Spleen (tissue), 11 donors: ENCODE data around the gene CTDP1. TPM values are rescaled to one million over a fixed set of nuclear protein-coding genes. Genes with fewer than 3 reads are reported as not detected.

Experiments
- DNase-seq: peaks from one replicate; pipeline ENCODE4 v3.0.0-alpha.2; 2020
- H3K27ac ChIP-seq, 8 donors: fragments of 200-600 bp; sonication (generic) in 7 of 8; 1 replicate in 4 of 8; 2 replicates in 4 of 8; pipeline versions ENCODE4 v1.5.0 to v1.8.0; 2016 to 2021; ENCODE audit warnings: inconsistent platforms in 4 of 8, mild to moderate bottlenecking in 4 of 8, moderate library complexity in 1 of 8
- H3K27me3 ChIP-seq, 7 donors: fragments of 200-600 bp; sonication (generic) in 6 of 7; replicated peaks in 1 of 7; 1 replicate in 4 of 7; 2 replicates in 3 of 7; pipeline versions ENCODE4 v1.5.0 to v1.8.0; 2016 to 2021; ENCODE audit warnings: inconsistent platforms in 3 of 7, mild to moderate bottlenecking in 1 of 7
- H3K36me3 ChIP-seq, 6 donors: fragments of 200-600 bp; sonication (generic) in 5 of 6; 1 replicate in 4 of 6; 2 replicates in 2 of 6; pipeline versions ENCODE4 v1.5.0 to v1.8.0; 2016 to 2021; ENCODE audit warnings: inconsistent platforms in 2 of 6
- H3K4me1 ChIP-seq, 6 donors: fragments of 200-600 bp; sonication (generic) in 5 of 6; 1 replicate in 3 of 6; 2 replicates in 3 of 6; pipeline versions ENCODE4 v1.5.0 to v1.8.0; 2016 to 2021; ENCODE audit warnings: inconsistent platforms in 3 of 6
- H3K4me3 ChIP-seq, 8 donors: fragments of 200-600 bp; sonication (generic) in 7 of 8; 1 replicate in 4 of 8; 2 replicates in 4 of 8; pipeline versions ENCODE4 v1.5.0 to v1.8.0; 2016 to 2021; ENCODE audit warnings: inconsistent platforms in 4 of 8, mild to moderate bottlenecking in 4 of 8, moderate library complexity in 2 of 8
- H3K9me3 ChIP-seq, 8 donors: fragments of 200-600 bp; sonication (generic) in 7 of 8; 1 replicate in 4 of 8; 2 replicates in 4 of 8; pipeline versions ENCODE4 v1.5.0 to v1.8.0; 2016 to 2021; ENCODE audit warnings: inconsistent platforms in 4 of 8
- CTCF ChIP-seq, 11 experiments: fragments of 200-600 bp in 7 of 11; fragments of 450-650 bp in 4 of 11; sonication (generic) in 4 of 11; IDR thresholded peaks in 8 of 11; conservative IDR thresholded peaks in 3 of 11; 1 replicate in 7 of 11; 2 replicates in 4 of 11; pipeline versions ENCODE4 v1.4.0 to v1.8.0; 2016 to 2021; ENCODE audit warnings: antibody characterized with exemption in 11 of 11, inconsistent platforms in 4 of 11, mild to moderate bottlenecking in 1 of 11
- POLR2A ChIP-seq, 3 donors: fragments of 450-650 bp; IDR thresholded peaks; one replicate each; pipeline ENCODE4 v1.5.1; 2017; ENCODE audit warnings: antibody characterized with exemption in 3 of 3, mild to moderate bottlenecking in 1 of 3
- POLR2AphosphoS5 ChIP-seq, 3 donors: sonication (generic); formaldehyde crosslinking; IDR thresholded peaks; one replicate each; pipeline ENCODE4 v1.5.1; 2017; ENCODE audit warnings: antibody characterized with exemption in 3 of 3
- WGBS, 5 donors: extraction: QIAGEN DNeasy Blood & Tissue Kit in 3 of 5; methylation state at CpG; one replicate each; pipeline versions ENCODE4 v1.1.5 to v1.1.7; 2013 to 2018; 5-methylcytosine and 5-hydroxymethylcytosine counted together
- intact Hi-C: fragments of 100-400 bp; cut with DNase I; formaldehyde crosslinking; loops from one replicate; pipeline ENCODE4 v1.15.0; 2023; ENCODE audit warnings: low total_unique reads
- polyA plus RNA-seq, 3 donors: library from polyadenylated mRNA; stranded (reverse); fragments of 200-250 nt; gene quantifications; one replicate each; pipeline ENCODE4 v1.2.1, GENCODE V29; 2013
- total RNA-seq, 7 donors: library from RNA; depleted of rRNA in 3 of 7; stranded (reverse); fragments of >200 nt in 3 of 7; fragmentation: NEBNext Ultra II Directional in 4 of 7; extraction: Animal tissue kit (Norgen Biotek cat#: 25700) in 4 of 7; gene quantifications; one replicate each; pipeline versions ENCODE4 v1.1.0 to v1.2.1, GENCODE V29; 2016 to 2021
- donor health status: healthy with polysubstance abuse.
- donor health status: DM: no; HTN: no; CAD: no; lungs with moderate emphysema.
- donor health status: DM: no; HTN: no; CAD: no.
- donor health status: Bipolar disorder and iron deficiency.
- donor health status: healthy.
- donor health status: DM: no; HTN: no; CAD: no.
- donor health status: DM: yes; HTN: yes; CAD: no.

The CTDP1 gene
- total and polyA plus RNA-seq, 10 donors: 13.6 to 54.6 (median 28.6) TPM

GRCh38 chr18:79694895-79695213 lies 15.3 kb downstream of the CTDP1 start:
- H3K4me3 ChIP-seq: no peak overlapping the region
- no peak for TF ChIP-seq POLR2A (IDR thresholded peaks at IDR 0.05)
- no peak for TF ChIP-seq CTCF (IDR thresholded peaks at IDR 0.05 in 8 of 11, conservative IDR thresholded peaks at IDR 0.05 in 3 of 11)
- no peak for TF ChIP-seq POLR2AphosphoS5 (IDR thresholded peaks at IDR 0.05)
- H3K4me1 ChIP-seq: peaks cover 0 to 39% (median 6%) of the 10 kb centered on the region in 6 donors
- no peak overlapping the region for H3K27ac ChIP-seq
- H3K27me3 ChIP-seq: no peaks in the 10 kb centered on the region
- no peaks in the 10 kb centered on the region for H3K9me3 ChIP-seq
- 85 to 97% (median 92%) methylated on average over 3 of the region's 3 CpGs for WGBS, 5 donors
- intact Hi-C loops: no loop called here
- DNase-seq: no peak
- peaks cover 0 to 54% (median 48%) of the 10 kb centered on the region in 6 donors for H3K36me3 ChIP-seq

- TF ChIP-seq POLR2A (IDR thresholded peaks at IDR 0.05) (no peak), POLR2AphosphoS5 (IDR thresholded peaks at IDR 0.05) (peak in 1 of 3 donors; percentile 4)
- Histone ChIP-seq H3K27ac (no peak overlapping the region), H3K4me3 (no peak overlapping the region), H3K9me3 (no peaks in the 10 kb centered on the region), H3K27me3 (no peaks in the 10 kb centered on the region), H3K4me1 (peaks cover 0 to 35% (median 6%) of the 10 kb centered on the region in 6 donors), H3K36me3 (peaks cover 0 to 58% (median 53%) of the 10 kb centered on the region in 6 donors)
- DNase-seq: no peak
- 74 to 94% (median 89%) methylated on average over 12 to 13 of the region's 13 CpGs for WGBS, 5 donors
- intact Hi-C loops: no loop called here
These were observed 15.7 kb downstream of the CTDP1 start for GRCh38 chr18:79695269-79695668.

- WGBS, 5 donors: 93 to 96% (median 95%) methylated on average over 48 to 53 of the region's 53 CpGs
- TF ChIP-seq CTCF (IDR thresholded peaks at IDR 0.05 in 8 of 11, conservative IDR thresholded peaks at IDR 0.05 in 3 of 11): no peak
- peak in 1 of 3 donors; percentile 38 for TF ChIP-seq POLR2AphosphoS5 (IDR thresholded peaks at IDR 0.05)
- TF ChIP-seq POLR2A (IDR thresholded peaks at IDR 0.05): no peak
- DNase-seq: peak; percentile 73
- Histone ChIP-seq H3K27ac (no peak overlapping the region), H3K9me3 (no peaks in the 10 kb centered on the region), H3K4me3 (no peak overlapping the region), H3K4me1 (peaks cover 0 to 26% (median 3%) of the 10 kb centered on the region in 6 donors), H3K27me3 (no peaks in the 10 kb centered on the region), H3K36me3 (peaks cover 0 to 64% (median 61%) of the 10 kb centered on the region in 6 donors)
- intact Hi-C loops: no loop called here
These were observed 16.6 kb downstream of the CTDP1 start for GRCh38 chr18:79695856-79696850.

- no peak for DNase-seq
- peaks cover 0 to 22% (median 1%) of the 10 kb centered on the region in 6 donors for H3K4me1 ChIP-seq
- intact Hi-C loops: no loop called here
- 93 to 97% (median 95%) methylated on average over 19 to 24 of the region's 24 CpGs for WGBS, 5 donors
- H3K9me3 ChIP-seq: no peaks in the 10 kb centered on the region
- H3K27me3 ChIP-seq: no peaks in the 10 kb centered on the region
- H3K27ac ChIP-seq: no peak overlapping the region
- TF ChIP-seq CTCF (IDR thresholded peaks at IDR 0.05 in 8 of 11, conservative IDR thresholded peaks at IDR 0.05 in 3 of 11) (no peak), POLR2AphosphoS5 (IDR thresholded peaks at IDR 0.05) (no peak), POLR2A (IDR thresholded peaks at IDR 0.05) (no peak)
- H3K36me3 ChIP-seq: peaks cover 0 to 74% (median 62%) of the 10 kb centered on the region in 6 donors
- no peak overlapping the region for H3K4me3 ChIP-seq
These were observed 17.6 kb downstream of the CTDP1 start for GRCh38 chr18:79697178-79697577.
